GM12874 (cell line): Measurements from ENCODE around the gene DPPA4.

Experiments
- CTCF ChIP-seq: IDR thresholded peaks from 2 replicates; pipeline ENCODE4 v1.5.1; 2011; ENCODE audit warnings: low read depth, mild to moderate bottlenecking, control low read depth, low read length, moderate library complexity; ENCODE audit not compliant: insufficient read depth

DPPA4 gene

GRCh38 chr3:109337393-109337792, at the start of gene DPPA4:
TSS of gene DPPA4 (minus strand) at chr3:109337546. CDS start at chr3:109337517, 29 bp downstream.
- no peak for TF ChIP-seq CTCF

- TF ChIP-seq CTCF: no peak
Observed at GRCh38 chr3:109385442-109386318, 48.3 kb upstream of the DPPA4 start.

GRCh38 chr3:109384164-109384563, 46.8 kb upstream of the DPPA4 start:
- TF ChIP-seq CTCF: no peak

- no peak for TF ChIP-seq CTCF
Observed at GRCh38 chr3:109382588-109382987, 45.2 kb upstream of the DPPA4 start.

- no peak for TF ChIP-seq CTCF
Observed at GRCh38 chr3:109375975-109376374, 38.6 kb upstream of the DPPA4 start.

- no peak for TF ChIP-seq CTCF
Observed at GRCh38 chr3:109373933-109374332, 36.6 kb upstream of the DPPA4 start.

- TF ChIP-seq CTCF: no peak
Observed at GRCh38 chr3:109372639-109373038, 35.3 kb upstream of the DPPA4 start.
